DMS53 (cell line): ENCODE data around the gene NOP10.
"Not testable (repeated sequence)": the region's sequence is repeated elsewhere in the genome, so short reads cannot be mapped to it uniquely, and the experiment has no call there.

Source experiments
- DNase-seq: peaks from one replicate; lab custom pipeline; 2025; lab: John Stamatoyannopoulos, UW

The NOP10 gene

DNA sequence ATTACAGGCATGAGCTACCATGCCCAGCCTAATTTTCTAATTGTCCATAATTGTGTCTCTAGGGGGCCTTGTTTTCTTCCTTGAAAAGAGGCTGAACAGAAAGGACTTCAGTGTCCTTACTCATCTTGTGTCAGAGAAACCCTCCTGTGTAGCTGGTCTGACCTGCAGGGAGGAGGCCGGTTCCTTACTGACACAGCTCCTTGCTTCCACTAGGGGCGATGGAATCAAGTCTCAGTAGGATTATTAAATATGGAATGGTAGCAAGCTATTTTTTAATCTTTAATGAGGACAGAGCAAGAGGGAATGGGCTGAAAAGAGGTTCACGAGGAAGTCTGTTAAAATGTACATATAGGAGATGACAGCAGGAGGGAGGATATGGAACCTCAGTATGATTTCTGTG is 15.4 kb upstream of the NOP10 start:
- peak; percentile 29 for DNase-seq

DNA sequence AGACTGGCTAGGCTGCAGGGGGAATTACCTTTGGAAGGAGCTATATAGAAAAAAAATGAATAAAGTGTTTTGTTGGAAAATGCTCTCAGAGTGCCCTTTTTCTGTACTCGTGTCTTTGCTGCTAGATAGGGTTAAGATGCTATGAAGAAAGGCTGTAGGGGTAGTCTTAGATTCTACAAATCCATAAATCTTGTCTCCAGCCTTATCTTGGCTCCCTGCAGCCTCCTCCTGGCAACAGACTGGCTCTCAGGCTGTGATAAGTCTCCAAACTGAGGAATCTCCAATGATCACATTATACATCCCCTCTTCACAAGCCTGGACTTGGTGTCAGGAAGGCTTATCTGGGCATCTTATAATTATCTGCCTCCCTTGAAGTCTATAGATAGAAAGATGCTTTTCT is 14.7 kb upstream of the NOP10 start:
- DNase-seq = no peak

DNA sequence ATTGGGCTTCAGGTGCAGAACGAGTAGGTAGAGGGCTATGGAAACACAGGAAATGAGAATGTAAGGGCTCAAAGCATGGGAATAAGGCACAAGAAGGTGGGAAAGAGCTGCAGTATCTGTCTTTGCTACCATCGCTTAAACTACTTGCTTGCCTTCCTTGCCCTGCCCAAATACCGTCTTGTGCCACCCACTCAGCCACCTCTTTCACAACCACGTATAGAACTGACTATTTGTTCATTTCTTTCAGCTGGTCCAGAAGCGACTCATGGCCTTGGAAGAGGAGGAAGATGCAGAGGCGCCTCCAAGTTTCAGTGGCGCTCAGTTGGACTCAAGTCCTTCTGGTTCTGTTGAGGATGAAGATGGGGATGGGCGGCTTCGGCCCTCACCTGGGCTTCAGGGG is 12.3 kb upstream of the NOP10 start:
- no peak for DNase-seq

DNA sequence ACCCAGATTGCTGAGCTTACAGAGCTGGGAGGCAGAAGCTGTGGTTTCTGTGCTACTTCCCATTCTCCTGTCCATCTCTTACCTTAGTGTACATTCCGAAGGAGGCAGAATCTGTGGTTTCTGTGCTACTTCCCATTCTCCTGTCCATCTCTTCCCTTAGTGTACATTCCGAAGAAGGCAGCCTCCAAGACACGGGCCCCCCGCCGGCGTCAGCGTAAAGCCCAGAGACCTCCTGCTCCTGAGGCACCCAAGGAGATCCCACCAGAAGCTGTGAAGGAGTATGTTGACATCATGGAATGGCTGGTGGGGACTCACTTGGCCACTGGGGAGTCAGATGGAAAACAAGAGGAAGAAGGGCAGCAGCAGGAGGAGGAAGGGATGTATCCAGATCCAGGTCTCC is 11.3 kb upstream of the NOP10 start:
- no peak for DNase-seq

DNA sequence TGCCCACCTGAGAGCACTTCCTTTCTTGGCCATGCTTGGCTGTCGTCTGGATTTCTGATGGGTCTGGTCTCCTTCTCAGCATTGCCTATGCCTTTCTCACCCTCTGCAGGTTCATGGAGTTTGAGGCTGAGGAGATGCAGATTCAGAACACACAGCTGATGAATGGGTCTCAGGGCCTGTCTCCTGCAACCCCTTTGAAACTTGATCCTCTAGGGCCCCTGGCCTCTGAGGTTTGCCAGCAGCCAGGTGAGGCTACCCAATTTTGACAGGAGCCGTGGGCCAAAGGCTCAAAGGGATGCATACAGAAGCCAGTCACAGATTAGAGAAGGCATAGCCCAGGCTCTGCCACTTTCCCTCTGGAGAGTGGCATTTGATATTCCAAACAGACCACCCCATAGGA is 10.7 kb upstream of the NOP10 start:
- no peak for DNase-seq

DNA sequence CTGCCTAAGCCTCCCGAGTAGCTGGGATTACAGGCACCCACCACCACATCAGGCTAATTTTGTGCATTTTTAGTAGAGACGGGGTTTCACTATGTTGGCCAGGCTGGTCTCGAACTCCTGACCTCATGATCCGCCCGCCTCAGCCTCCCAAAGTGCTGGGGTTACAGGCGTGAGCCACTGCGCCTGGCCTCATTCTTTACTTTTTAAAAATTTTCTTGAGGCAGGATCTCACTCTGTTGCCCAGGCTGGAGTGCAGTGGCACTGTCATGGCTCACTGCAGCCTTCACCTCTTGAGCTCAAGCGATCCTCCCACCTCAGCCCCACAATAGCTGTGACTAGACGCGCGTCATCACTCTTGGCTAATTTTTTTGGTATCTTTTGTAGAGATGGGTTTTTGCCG is 10.1 kb upstream of the NOP10 start:
- DNase-seq = not testable (repeated sequence)

DNA sequence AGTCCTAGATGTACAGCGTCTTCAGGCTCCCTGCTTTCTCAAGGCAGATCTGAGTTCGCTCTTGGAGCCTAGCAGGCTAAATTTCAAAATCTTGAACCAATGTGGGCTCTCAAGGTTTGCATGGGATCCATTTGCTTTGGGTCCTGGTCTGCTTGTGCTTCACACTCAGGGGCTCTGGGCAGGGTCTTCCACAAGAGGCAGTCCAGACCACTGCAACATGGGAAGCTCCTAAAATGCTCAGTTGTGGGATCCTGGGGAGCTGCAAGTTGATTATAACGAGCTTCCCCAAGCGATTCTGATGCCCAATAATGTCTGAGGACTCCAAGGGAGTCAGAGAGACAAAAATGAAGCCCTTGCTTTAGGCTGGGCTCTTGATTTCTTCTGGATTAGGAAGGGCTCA is 6.8 kb upstream of the NOP10 start:
- DNase-seq = no peak

DNA sequence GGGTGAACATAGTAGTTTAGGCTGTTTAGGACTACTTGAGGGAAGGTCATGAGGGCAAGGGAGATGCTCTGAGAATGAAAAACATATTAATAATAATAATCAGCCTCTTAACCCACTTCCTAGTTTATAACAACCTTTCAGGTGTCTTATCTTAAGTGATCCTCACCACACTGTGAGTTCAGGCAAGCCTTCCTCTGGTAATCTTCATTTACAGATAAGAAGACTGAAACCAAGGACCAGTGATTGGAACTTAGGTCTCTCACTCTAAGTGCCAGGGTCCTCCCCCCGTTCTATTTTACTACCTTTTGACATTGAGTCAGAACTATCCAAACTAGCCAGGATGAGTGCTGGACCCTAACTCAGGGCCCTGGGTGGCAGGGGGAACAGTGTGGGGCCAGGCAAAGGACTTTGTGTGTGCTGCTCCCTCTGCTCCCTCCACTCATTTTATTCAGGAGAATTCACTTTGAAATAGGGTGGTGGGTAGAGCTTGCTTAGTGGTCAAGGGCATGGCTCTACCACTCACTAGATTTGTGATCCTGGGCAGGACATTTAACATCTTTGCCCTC is 5.9 kb upstream of the NOP10 start:
- DNase-seq = no peak

DNA sequence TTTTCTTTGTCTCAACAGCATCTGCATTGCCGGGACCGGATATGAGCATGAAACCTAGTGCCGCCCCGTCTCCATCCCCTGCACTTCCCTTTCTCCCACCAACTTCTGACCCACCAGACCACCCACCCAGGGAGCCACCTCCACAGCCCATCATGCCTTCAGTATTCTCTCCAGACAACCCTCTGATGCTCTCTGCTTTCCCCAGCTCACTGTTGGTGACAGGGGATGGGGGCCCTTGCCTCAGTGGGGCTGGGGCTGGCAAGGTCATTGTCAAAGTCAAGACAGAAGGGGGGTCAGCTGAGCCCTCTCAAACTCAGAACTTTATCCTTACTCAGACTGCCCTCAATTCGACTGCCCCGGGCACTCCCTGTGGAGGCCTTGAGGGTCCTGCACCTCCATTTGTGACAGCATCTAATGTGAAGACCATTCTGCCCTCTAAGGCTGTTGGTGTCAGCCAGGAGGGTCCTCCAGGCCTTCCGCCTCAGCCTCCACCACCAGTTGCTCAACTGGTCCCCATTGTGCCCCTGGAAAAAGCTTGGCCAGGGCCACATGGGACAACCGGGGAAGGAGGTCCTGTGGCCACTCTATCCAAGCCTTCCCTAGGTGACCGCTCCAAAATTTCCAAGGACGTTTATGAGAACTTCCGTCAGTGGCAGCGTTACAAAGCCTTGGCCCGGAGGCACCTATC is 5.2 kb upstream of the NOP10 start:
- DNase-seq = no peak

DNA sequence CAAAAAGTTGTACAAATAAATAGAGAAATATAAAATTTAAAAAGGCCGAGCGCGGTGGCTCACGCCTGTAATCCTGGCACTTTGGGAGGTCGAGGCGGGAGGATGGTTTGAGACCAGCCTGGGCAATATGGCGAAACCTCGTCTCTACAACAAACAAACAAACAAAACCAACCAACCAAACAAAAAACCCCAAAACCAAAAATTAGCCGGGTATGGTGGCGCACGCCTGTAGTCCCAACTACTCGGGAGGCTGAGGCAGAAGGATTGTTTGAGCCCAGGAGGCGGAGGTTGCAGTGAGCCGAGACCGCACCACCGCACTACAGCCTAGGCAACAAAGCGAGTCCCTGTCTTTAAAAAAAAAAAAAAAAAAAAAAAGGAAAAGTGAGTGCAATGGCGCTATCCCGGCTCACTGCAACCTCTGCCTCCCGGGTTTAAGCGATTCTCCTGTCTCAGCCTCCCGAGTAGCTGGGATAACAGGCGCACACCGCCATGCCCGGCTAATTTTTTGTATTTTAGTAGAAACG is 661 bp downstream of the NOP10 start:
- DNase-seq = peak; percentile 50

DNA sequence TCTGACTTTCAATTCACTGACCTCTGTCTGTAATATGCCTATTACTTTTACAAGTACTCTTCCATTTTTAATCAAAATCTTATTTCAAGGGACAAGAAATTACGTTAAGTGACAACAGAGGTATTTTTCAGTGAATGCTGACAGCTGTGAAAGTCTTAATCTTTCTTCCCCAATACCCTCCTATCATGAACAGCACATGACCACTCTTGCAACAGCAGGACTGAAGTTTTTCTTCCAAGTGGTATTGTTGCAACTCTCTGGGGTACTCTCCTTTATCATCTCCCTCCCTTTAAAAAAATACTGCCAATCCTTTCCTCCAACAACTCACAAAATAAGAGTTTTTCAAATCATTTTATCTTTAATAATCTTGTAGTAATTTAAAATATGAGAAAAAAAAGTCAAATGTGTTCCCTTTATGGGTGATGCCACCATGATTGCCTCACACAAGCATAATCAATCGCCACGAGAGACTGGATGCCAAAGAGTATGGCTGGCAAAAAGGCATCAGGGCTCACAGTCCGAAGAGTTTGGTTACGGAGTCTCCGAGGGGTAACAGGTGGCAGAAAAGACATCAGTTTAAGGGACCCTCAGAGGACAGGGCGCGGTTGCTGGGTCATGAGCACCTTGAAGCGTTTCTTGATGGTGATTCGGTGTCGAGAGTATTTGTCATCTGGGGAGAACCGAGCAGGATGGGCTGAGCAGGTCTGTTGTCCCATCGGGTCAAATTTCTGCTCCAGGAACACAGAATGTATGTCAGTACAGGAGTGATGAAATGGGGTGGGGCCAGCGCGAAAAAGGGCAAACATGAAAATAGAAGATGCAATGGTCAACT is 1.3 kb downstream of the NOP10 start:
- DNase-seq = no peak

DNA sequence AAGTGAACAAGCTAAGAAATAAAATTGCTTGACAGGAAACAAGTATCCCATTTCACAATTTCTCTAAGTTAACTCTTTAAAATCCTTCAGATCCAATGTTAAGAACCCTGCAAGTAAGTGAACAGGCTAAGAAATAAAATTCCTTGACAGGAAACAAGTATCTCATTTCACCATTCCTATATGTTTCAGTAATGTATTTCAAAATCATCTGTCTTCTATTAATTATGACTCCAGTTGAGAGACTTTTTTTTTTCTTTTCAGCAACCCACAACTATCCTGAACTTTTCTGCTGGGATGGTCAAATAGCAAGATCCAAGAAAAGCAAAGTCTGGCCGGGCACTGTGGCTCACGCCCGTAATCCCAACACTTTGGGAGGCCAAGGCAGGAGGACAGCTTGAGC is 3.0 kb downstream of the NOP10 start:
- no peak for DNase-seq

DNA sequence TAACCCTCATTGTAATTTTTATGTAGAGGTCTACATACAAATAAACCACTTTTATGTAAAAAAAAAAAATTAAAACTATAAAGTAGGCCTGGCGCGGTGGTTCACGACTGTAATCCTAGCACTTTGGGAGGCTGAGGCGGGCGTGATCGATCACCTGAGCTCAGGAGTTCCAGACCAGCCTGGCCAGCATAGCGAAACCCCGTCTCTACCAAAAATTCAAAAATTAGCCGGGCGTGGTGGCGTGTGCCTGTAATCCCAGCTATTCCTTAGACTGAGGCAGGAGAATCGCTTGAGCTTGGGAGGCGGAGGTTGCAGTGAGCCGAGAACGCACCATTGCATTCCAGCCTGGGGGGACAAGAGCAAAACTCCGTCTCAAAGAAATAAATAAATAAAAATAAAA is 4.6 kb downstream of the NOP10 start:
- no peak for DNase-seq

DNA sequence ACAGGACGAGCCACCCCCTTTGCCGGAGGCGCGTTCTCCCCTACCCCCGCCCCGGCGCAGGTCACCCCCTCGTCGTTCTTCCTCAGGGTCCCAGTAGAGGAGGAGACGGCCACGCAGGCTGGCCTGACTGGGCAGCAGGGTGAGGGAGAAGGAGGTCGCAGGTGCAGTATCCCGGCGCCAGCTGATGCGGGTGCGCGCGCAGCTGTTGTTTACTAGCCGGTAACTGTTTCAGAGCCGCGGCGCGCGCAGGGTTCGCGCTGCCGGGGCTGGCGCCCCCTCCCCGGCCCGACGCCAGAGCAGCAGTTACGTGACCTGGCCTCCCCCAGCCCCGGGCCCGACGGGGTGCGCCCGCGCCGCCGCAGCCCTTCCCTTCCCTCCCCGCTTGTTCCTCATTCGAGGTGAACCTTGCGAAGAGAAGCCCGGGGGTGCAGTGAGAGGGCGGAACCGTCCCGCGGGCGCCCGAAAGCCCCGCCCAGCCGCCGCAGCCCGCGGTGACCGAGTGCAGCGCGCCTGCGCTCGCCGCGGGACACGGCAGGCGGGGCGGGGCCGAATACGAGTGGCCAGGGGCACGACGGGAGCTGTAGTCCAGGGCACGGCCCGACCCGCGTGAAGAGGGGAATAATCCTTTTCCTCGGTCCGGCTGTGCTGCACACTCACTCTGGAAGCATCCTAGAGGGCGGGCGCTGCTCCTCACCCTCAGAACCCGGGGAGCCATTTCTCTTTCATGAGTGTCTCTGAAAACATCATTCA is 5.2 kb downstream of the NOP10 start, which contains the start of gene SLC12A6:
Gene SLC12A6, minus strand, starts transcription at position 225 of the 750 bp plus-strand sequence. CDS start 1,101 bp downstream, outside the sequence.
- DNase-seq = peak; percentile 95

DNA sequence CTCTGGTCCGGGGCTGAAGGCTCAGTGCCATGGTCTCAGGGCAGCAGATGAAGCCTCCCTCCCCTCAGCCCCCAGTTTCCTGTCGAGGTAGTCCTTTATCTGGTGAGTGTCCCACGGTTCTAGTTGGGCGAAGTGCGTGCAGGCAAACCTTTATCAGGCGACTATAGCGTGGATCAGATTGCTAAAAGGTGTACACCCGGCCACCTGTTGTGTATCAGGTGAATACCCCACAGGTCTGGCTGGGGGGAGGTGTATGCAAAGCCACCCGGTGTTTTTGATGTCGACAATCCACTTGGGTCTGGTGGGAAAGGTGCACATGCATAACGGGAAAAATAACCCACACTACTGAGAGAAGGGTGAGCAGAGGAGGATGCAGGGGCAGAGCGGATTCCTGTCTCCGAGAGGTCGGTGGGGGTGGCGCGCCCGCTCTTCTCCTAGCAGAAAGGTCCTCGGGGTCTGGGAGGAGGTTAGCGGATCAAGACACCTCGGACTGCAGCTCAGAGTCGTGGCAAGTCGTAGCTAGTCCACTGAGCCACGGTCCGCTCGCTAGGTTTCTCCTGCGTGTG is 5.9 kb downstream of the NOP10 start:
- peak; percentile 62 for DNase-seq

DNA sequence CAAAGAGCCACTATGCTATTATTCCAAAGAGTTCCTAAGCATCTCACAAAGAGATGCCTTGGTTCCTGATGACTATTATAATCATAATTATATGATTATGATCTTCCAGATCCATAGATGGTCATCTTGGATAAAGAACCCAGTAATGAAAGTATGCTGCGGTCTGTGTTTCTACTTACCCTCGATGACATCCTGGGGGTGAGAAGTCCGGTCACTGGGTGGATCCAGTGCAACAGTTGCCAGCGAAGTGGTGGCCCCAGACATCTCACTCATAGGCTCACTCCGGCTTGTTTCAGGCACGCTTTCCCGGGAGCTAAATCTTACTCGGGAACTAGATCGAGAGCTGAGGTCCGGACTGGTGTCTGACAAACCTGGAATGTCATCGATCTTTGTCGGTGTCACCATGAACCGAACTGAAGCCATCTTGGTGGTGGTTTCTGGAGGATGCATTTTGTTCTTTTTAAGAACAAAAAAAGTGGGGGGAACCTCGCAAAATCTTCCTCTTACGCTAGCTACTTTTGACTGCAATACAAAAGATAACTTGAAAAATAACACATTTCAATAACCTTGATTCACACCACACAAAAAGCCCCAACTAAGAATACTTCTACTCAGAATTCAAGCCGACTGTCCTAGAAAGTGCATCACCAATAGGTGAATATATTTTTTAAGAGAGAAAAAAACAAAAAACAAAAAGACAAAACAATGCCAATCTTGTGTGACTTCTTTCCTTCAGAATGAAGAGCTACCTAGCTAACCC is 6.5 kb downstream of the NOP10 start:
- DNase-seq = no peak

DNA sequence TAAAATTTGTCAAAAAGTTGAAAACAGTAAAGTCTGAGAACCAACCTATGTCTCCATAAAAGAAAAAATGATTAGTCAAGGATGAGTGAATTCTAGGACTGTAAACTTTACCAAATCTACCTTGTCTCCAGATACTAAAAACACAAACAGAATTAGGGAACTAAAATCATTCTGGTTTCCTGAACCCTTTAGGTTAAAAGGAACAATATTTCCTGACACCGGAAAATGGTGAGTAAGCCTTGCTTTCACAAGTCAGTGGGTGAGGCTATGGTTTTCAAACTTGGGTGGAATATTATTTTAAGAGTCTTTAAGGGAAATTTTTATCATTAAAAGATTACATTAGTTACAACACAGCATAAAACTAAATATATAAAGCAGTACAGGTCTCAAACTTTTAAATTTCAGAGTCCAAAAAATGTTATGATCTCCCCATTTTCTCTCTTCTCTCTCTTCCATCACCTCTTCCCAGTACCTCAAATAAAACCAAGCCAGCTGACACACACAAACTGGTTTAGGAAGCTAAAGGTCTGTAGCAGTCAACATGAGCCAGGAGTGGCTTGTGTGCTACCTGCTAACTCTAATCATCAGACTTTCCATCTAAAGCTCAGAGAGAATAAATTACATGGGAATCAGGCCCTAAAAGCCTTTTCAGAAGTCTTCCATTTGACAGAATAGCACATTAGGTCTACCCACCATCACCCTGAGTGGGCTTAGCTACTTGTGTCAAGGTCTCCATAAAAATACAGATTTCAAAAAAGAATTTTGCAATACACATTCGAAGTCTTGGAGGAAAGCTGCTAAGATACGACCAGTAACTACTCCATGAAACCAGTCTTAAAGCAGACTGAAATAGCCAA is 7.5 kb downstream of the NOP10 start:
- no peak for DNase-seq

DNA sequence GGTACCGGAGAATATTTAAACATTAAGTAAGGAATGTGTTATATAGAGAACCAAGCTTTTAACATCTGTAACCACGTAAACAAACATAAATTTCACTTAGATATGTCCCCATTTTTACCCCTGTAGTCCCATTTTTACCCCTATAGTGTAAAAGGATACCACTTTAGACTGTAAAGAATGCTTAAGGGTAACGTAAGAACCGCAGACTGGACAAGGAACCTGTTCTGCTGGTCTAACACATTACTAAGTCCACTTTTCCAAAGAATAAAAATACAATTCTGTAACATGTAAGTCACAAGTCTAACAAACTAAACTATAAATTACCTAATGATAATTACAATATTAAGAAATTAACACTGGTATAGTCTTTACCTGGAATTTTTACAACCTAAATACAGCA is 8.3 kb downstream of the NOP10 start:
- peak; percentile 9 for DNase-seq

DNA sequence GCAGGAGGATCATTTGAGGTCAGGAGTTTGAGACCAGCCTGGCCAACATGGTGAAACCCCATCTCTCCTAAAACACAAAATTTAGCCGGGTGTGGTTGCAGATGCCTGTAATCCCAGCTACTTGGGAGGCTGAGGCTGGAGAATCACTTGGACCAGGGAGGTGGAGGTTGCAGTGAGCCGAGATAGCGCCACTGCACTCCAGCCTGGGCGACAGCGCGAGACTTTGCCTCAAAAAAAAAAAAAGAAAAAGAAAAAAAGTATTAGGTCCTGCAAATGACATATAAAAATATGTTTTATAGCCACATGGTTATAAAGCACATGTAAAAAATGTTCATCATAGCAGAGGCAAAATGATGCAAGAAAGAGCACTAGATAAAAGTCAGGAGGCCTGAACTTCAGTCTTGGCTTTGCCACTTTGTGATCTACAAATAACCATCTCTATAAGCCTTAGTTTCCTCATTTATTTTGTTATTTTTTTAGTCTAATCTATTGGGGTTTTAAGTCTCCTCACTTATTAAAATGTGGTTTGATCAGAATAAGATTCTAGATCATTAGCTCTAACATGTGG is 10.3 kb downstream of the NOP10 start:
- no peak for DNase-seq

DNA sequence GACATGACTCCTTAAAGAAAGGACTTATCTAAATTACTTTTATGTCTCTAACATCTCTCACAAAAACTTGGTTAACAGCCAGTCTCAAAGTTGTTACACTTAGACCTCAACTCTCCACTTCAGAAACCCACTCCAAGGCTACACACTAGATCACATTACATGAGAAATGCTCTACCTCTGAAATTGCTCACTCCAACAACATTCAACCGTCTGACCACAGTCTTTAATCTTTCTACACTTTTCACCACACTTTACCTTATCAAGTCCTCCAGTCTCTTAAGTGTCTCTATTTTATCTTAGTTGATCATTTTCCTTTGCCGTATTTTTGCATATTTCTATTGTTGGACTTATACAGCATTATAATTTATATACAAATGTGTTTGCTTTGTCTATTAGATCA is 11.1 kb downstream of the NOP10 start:
- no peak for DNase-seq
